GM18526 (cell line): ENCODE results near the gene VAPA.

Experiments
- POLR2A ChIP-seq: IDR thresholded peaks from 3 replicates; pipeline ENCODE4 v1.6.1; 2011; ENCODE audit not compliant: insufficient read length; ENCODE audit errors: extremely low read depth

Gene VAPA

DNA sequence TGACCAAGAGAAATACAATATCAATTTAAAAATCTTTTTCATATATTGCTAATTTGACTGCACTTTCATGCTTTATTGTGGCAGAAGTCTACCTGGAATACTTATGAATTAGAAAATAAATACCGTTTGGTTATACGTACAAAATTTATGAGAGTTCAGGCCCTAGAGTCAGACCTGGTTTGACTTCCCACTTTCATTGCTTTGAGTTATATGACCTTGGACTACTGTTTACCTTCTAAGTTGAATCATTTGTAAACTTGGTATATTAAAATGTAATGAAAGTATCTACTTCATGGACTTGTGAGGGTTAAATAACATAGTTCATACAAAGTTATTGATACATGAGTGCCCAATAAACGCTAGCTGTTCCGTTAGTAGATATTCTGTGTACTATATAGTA lies 12.0 kb downstream of the VAPA start:
- no peak for TF ChIP-seq POLR2A

DNA sequence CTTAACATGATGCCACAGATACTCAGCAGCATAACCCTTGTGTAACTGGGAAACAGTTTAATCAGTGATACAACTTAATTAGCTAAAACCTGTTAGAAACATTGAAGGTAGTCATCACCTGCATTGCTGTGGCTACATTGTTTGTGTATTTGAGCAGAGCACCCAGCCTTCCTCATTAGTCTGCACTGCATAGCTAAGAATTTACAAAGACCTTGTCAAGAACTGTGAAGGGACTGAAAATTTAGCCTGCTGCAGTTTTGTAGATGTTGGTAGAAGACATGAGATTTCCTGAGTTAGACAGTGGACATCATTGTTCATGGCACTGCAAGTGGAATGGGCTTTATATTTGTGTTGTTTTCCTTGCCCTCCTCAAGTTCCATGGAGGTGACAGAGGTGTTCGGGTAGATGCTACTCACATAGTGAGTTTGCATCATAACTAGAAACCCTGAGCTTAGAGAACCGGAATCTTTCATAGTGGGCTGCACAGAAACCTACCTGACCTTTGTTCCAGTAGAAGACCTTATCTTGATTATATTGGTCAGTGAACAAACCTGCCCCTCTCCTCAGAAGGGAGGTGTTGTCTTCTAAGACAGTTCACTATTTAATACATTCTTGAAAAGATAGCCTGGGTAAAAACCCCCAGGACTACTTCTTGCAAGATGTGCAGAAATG lies 12.5 kb downstream of the VAPA start:
- no peak for TF ChIP-seq POLR2A

DNA sequence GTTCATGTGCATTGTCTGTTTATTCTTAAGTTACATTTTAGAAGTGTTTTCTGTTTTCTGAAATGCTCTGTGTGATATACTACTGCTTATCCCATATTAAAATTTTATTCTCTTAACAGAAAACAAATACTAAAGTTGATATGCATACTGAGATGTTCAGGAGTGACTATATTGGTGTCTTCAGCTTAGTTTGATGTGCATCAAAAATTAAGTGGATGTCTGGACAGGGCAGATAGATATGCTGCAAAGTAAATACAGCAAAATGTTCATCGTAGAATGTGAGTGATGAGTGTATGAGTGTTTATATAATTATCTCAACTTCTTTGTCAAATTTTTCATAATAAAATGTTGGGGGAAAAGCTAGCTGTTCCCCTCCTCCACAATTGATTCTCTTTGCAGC lies 13.2 kb downstream of the VAPA start:
- TF ChIP-seq POLR2A, result no peak

DNA sequence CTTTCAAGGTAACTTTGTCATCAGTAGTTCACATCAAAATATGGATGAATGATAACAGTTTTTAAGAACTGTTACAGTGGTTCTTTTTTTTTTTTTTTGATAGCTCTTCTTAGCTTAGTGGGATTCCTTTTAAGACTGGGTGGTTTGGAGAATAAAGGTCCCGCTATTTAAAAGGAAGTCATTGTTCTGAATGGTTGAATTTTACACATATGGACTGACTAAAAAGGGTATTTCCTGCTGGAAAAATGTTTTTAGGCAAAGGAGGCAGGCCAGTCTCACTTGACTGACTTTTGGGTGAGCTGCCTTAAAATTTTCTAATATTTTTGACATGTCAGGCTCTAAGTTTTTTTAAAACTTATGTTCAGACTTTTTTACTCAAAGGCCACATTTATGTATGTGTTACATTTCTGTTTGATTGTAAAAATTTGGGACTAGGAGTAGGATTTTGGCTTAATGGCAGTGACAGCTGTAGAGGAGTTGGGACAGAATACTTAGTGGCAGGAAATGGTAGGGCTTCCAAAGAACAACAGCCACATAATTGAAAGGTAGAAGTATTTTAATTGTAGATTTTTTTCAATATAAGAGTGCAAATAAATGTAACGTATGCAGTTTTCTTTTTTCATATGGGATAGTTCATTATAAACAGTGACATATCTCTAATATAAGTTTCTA lies 13.7 kb downstream of the VAPA start:
- no peak for TF ChIP-seq POLR2A

DNA sequence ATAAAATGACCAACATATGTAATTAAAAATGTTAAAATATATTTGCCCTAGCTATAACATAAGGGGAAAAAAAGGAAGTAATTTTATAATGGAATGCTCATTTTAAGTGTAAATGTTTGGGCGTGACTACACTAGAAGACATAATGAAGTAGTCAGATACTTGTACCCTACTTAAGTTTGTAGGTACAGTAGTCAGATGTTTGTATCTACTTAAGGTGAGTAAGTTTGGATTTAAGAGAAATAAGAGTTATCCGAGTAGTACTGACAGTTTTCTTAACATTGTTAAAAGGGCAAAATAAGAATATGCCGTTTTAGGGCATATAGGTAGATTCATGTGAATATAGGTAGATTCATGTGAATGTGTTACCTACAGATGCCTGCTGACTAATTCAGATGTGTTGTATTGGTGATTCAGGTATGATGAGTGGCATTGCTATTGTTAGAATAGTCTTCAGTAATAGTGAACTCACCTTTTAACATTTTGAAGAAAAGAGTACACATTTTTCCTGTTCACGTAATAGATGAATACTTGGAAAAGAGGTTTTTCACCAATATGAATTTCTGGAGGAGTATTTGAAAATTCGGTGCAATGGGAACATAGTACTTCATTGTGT lies 14.9 kb downstream of the VAPA start:
- no peak for TF ChIP-seq POLR2A

DNA sequence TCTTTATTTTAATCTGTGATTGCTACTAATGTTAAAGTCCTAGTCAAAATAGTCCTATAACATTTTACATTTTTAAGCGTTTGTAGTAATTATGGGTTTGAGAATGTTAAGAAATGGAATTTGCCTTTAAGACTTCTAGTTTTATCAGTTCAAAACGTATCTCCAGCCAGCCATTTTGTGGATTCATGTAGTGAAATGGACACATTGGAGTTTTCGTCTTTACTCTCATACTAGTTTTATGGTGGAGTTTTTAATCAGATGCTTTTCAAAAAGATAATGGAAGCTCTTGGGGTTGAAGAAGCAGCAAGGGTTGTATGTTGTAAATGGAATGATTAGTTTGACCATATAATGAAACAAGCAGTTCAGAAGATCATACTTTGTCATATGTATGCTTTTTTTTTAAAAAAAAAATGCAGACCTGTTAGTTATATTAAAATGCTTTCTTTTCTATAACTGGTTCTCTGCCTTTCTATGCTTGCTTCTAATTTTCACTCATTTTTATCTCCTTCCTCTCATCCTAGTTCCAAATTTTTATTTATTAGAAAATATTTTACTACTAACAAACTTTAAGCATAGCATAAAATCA lies 16.6 kb downstream of the VAPA start:
- no peak for TF ChIP-seq POLR2A

DNA sequence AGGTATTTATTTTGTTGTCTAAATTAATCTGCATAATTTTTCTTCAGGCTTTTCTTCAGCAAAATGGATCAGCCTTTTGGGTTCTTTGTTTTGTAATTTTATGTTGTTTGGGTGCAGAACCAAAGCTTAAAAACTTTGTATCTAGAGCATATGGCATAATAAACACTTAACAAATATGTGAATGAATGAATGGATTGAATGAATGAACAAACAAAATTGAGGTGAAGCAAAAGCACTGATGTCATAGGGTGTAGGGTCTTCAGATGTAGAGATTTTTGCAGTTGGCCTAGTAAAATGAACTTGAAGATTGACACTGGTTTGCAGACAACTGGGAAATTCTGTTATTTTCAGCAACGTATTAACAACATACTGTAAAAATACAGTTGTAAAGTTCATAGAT lies 17.3 kb downstream of the VAPA start:
- TF ChIP-seq POLR2A, result no peak

GRCh38 chr18:9931678-9932077 lies 17.9 kb downstream of the VAPA start:
- TF ChIP-seq POLR2A, result no peak

- no peak for TF ChIP-seq POLR2A
Observed at GRCh38 chr18:9933865-9934264, 20.0 kb downstream of the VAPA start.

DNA sequence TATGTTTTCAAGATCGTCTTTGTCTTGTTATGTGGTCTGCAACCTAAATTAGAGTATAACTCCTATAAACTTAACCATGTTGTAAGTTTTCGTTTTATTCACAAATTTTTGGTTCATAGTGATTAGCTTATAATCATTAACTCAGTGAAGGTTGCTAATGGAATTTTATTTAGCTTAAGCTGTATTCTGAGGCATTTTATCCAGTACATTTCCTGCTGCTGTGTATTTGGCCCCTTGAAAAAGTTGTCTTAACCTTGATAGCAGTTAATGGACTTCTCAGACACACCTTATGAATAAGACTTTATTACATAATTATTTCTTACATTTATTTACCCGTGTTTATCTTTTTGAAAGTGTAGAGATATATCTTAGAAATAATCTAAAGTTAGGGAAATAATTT lies 20.5 kb downstream of the VAPA start:
- no peak for TF ChIP-seq POLR2A

- no peak for TF ChIP-seq POLR2A
Observed at GRCh38 chr18:9941103-9941502, 27.3 kb downstream of the VAPA start.

DNA sequence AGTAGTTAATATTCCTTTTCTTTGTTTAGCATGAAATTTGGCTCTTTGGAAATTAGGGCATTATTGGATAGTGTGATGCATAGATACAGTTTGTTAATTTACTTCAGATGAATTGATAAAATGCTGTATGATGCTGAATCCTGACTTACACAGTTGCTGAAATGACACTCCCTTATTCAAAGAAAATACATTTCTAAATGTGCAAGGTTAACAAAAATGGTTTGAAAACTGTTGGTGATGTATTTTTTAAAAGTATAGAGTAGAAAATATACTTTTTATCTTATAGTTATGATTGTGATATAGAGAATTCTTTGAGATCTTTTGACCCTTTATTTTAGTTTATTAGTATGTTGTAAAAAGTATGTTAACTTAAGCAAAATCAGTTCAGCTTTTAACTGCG lies 27.8 kb downstream of the VAPA start:
- no peak for TF ChIP-seq POLR2A

- TF ChIP-seq POLR2A, result no peak
Observed at GRCh38 chr18:9943311-9943710, 29.5 kb downstream of the VAPA start.

DNA sequence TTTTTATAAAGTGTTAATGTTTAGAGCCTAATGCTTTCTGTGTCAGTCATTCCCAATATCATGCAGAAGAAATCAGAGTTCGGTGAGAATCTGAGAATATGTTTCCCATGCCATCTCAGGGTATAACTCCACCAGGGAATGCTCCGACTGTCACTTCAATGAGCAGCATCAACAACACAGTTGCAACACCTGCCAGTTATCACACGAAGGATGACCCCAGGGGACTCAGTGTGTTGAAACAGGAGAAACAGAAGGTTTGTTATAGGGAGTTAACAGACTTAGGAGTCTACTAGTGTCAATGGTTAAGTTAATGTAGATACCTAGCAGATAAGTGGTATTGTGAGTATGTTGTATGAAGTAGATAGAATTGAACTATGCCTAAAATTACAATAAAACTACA lies 31.0 kb downstream of the VAPA start:
- no peak for TF ChIP-seq POLR2A

DNA sequence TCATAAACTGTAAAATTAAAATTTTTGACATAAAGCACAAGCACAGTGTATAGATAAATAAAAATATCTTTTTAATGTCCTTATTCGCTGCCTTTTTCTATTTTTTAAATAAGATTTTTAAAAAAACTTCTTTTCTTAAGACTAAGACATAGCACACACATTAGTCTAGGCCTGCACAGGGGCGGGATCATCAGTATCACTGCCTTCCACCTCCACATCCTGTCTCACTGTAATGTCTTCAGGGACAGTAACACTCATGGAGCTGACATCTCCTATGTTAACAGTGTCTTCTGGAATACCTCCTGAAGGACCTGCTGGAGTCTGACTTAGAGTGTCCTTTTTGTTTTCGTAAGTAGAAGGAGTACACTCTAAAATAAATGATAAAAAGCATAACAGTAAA lies 33.0 kb downstream of the VAPA start:
- no peak for TF ChIP-seq POLR2A

GRCh38 chr18:9947248-9947647 lies 33.4 kb downstream of the VAPA start:
- no peak for TF ChIP-seq POLR2A
